ENCODE measurements around the gene AFAP1. TPM values are rescaled to one million over a fixed set of nuclear protein-coding genes. Genes with fewer than 3 reads are reported as not detected.

The AFAP1 gene
- total and polyA plus RNA-seq, 2 of the 8 experiments (the other 6 are each of a cell fraction or from before 2014, with no cell fraction given): 3.6 to 18.2 TPM

DNA sequence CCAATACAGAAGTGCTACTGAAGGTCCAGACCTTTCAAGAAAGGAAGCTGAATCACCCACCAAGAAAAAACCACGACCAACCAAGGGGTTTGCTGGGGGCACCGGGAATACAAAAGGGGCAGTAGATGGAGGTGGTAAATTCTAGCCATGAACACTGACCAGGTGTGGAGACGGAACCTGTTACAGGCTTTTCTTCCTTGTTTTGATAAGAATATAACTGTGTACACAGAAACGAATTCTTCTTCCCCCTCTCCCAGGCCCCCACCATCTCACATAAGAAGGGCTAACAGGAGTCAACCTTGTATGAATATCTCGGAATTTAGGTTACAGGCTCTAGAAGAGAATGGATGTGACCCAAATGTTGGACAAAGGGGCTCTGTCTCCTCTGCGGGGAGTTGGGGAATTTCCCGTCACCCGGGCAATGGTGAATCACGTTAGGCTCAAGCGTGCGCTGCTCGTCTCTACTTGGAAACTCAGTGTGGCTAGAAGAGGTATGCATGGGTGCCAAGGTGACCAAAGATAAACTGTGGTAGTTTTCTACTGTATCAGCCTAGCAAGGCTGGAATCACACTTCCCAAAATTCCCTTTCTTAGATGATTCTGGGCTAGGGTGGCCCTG, 87.0 kb downstream of the AFAP1 start:
- peaks cover 0 to 4% (median 1%) of the 10 kb centered on the region in 4 experiments; a peak in 1 of 7 replicates for H3K4me1 ChIP-seq (replicated peaks in 1 of 4; ENCODE audit: control insufficient read depth in 3 of 4, insufficient read depth in 4 of 4, low read length in 3 of 4)
- no peak overlapping the region for H3K9ac ChIP-seq (replicated peaks in 1 of 4; ENCODE audit: extremely low read depth in 1 of 4, low read depth in 3 of 4, low read length in 3 of 4)
- no peak overlapping the region for H4K8ac ChIP-seq (ENCODE audit: extremely low read depth, insufficient read depth, low read length)
- peaks cover 0 to 2% of the 10 kb centered on the region in 2 experiments for H4K20me1 ChIP-seq (replicated peaks in 1 of 2; ENCODE audit: control insufficient read depth in 1 of 2, insufficient read depth in 2 of 2, low read length in 2 of 2)
- no peak for DNase-seq (ENCODE audit: low read depth in 1 of 2, low spot score in 2 of 2)
- H3K27me3 ChIP-seq (replicated peaks in 1 of 4; ENCODE audit: control insufficient read depth in 3 of 4, extremely low read depth in 1 of 4, insufficient read depth in 3 of 4, low read length in 3 of 4): no peaks in the 10 kb centered on the region
- H2AFZ ChIP-seq (ENCODE audit: low read length): no peak overlapping the region
- H4K91ac ChIP-seq (replicated peaks; ENCODE audit: insufficient read length, low read length): no peak overlapping the region
- no peak for FAIRE-seq
- TF ChIP-seq TCF12 (IDR thresholded peaks at IDR 0.05; ENCODE audit: low read depth, low read length) (no peak), ATF3 (IDR thresholded peaks at IDR 0.05; ENCODE audit: insufficient read depth, low read depth, low read length) (no peak), SP1 (IDR thresholded peaks at IDR 0.05; ENCODE audit: low read depth, low read length) (no peak), RBBP5 (IDR thresholded peaks at IDR 0.05; ENCODE audit: borderline replicate concordance, low read depth, low read length) (no peak), RAD21 (IDR thresholded peaks at IDR 0.05 in 1 of 2, conservative IDR thresholded peaks at IDR 0.05 in 1 of 2; ENCODE audit: low read depth in 2 of 2, low read length in 2 of 2) (no peak), GABPA (IDR thresholded peaks at IDR 0.05; ENCODE audit: borderline replicate concordance, insufficient read depth, low read length) (no peak)
- H2BK5ac ChIP-seq (ENCODE audit: low read depth, low read length): no peak overlapping the region
- H3K56ac ChIP-seq (replicated peaks; ENCODE audit: insufficient read length, low read depth, low read length): no peak overlapping the region
- no peak overlapping the region for H3K14ac ChIP-seq (ENCODE audit: insufficient read length)
- no peak overlapping the region for H2BK12ac ChIP-seq (ENCODE audit: low read depth, low read length)
- ChIA-PET POLR2A (ENCODE audit: partially characterized antibody) (interaction anchor here (1.2 kb wide), 1 partner anchor 83 kb away, joined by 3 read pairs; no protein-coding TSS in a partner anchor), CTCF (ENCODE audit: partially characterized antibody) (interaction anchor here (1.1 to 3.5 kb wide), 2 partner anchors 8 to 59 kb away, joined by 3 to 22 read pairs; no protein-coding TSS in a partner anchor)
- H2BK15ac ChIP-seq (ENCODE audit: low read length): no peak overlapping the region
- H3K4me2 ChIP-seq (ENCODE audit: insufficient read depth in 1 of 2, low read depth in 2 of 2, low read length in 2 of 2): no peak overlapping the region
- H3K23ac ChIP-seq (ENCODE audit: insufficient read length): no peak overlapping the region
- no peak overlapping the region for H2AK5ac ChIP-seq (ENCODE audit: low read depth, low read length)
- no peaks in the 10 kb centered on the region; the same call in 1 of the 2 replicates for H3K23me2 ChIP-seq (ENCODE audit: low read depth, low read length)
- H3K4me3 ChIP-seq (ENCODE audit: extremely low read depth in 1 of 4, insufficient read depth in 2 of 4, low read depth in 3 of 4, low read length in 4 of 4): no peak overlapping the region
- no peaks in the 10 kb centered on the region for H3K9me3 ChIP-seq (ENCODE audit: insufficient read depth in 2 of 2, low read depth in 1 of 2, low read length in 1 of 2)
- H4K5ac ChIP-seq (ENCODE audit: insufficient read length, low read depth, low read length): no peak overlapping the region
- no peak overlapping the region for H3K18ac ChIP-seq (ENCODE audit: extremely low read depth, low read length)
- WGBS, 2 experiments (ENCODE audit: extremely low coverage in 1 of 2, insufficient coverage in 1 of 2, insufficient read length in 1 of 2, insufficient replicate concordance in 2 of 2, low coverage in 1 of 2, low lambda C conversion rate in 2 of 2, missing lambda C conversion rate in 1 of 2): 88% methylated on average over 12 of the region's 12 CpGs; no CpG with 5 or more reads in 1 of the 2 experiments
- no peak overlapping the region for H2BK120ac ChIP-seq (replicated peaks; ENCODE audit: low read depth, low read length)
- no peaks in the 10 kb centered on the region for H3K36me3 ChIP-seq (ENCODE audit: control insufficient read depth in 2 of 4, insufficient read depth in 4 of 4, low read length in 3 of 4)
- H3K79me2 ChIP-seq (ENCODE audit: control insufficient read depth in 1 of 2, insufficient read depth in 2 of 2, low read length in 2 of 2): no peaks in the 10 kb centered on the region
- no peak overlapping the region for H3K4ac ChIP-seq (replicated peaks; ENCODE audit: insufficient read length, low read depth, low read length)
- H2BK20ac ChIP-seq (ENCODE audit: low read length): no peak overlapping the region
- H3K27ac ChIP-seq (ENCODE audit: low read depth, low read length): no peak overlapping the region
- H3K79me1 ChIP-seq (ENCODE audit: low read depth, low read length): no peaks in the 10 kb centered on the region; the same call in 1 of the 2 replicates

All from H1 (cell line).